EH (cell line): ENCODE data around the gene IAH1.

Experiments used
- DNase-seq: peaks from one replicate; pipeline ENCODE4 v3.0.0-alpha.2; 2015; ENCODE audit warnings: low read depth

IAH1 gene, protein sequence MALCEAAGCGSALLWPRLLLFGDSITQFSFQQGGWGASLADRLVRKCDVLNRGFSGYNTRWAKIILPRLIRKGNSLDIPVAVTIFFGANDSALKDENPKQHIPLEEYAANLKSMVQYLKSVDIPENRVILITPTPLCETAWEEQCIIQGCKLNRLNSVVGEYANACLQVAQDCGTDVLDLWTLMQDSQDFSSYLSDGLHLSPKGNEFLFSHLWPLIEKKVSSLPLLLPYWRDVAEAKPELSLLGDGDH

DNA sequence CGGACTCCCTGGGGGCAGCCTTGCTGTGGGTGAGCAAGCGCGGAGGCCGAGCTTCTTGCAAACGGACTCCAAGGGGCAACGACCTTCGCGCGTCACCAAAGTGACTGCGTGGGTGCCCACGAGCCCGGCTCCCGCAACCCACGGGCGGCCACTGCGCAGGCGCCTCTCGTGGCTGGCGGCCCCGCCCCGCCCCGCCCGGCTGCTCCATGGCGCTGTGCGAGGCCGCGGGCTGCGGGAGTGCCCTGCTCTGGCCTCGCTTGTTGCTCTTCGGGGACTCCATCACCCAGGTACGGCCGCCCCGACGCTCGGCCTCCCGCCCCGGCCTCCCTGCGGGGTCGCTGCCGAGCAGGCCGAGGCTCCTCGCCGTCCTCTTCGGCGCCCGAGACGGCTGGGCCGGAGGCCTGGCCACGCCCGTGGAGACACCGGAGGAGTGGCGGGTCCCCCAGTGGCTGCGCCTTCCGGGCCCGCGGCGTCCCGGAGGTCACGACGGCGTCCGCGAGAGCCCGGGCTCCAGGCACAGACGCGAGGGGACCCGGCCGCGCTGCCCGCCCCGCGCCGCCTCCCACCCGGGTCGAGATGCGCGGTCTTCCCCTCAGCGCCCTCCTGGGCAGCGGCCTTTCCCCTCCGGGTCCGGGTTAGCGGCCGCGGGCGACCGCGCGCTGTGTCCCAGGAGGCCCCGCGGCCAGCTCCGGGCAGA, at the start of gene IAH1:
IAH1 (plus strand) TSS at position 191 of the 697 bp plus-strand sequence; CDS start at position 207, 16 bp downstream.
- peak; percentile 63 for DNase-seq

DNA sequence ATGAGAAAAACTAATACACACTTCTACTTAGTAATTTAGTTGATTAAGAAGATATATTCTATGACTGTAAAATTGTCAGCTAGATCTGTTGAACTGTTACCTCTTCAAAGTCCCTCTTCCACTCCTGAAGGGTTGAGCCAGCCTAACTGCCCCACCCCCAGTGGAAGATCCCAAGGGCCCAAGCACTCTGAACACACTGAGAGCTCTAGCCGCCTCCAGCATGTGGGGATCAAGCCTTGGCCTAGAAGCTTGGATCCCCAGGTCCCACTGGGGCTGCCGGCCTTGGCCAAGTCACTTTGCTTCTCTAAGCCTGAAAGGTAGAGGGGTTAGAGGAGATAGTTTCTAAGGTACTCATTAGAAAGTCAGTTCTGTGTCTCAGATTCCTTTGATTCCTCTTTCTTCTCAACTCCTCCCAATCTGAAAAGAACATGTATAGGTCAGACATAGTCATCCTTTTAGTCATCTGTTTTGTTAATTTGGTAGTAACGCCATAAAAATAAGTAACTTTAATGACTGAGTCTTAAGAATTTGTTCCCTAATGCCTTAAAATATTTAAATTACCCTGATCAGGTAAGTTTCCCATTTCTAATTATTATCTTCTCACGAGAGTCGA, 45.3 kb upstream of the IAH1 start:
- peak; percentile 66 for DNase-seq

DNA sequence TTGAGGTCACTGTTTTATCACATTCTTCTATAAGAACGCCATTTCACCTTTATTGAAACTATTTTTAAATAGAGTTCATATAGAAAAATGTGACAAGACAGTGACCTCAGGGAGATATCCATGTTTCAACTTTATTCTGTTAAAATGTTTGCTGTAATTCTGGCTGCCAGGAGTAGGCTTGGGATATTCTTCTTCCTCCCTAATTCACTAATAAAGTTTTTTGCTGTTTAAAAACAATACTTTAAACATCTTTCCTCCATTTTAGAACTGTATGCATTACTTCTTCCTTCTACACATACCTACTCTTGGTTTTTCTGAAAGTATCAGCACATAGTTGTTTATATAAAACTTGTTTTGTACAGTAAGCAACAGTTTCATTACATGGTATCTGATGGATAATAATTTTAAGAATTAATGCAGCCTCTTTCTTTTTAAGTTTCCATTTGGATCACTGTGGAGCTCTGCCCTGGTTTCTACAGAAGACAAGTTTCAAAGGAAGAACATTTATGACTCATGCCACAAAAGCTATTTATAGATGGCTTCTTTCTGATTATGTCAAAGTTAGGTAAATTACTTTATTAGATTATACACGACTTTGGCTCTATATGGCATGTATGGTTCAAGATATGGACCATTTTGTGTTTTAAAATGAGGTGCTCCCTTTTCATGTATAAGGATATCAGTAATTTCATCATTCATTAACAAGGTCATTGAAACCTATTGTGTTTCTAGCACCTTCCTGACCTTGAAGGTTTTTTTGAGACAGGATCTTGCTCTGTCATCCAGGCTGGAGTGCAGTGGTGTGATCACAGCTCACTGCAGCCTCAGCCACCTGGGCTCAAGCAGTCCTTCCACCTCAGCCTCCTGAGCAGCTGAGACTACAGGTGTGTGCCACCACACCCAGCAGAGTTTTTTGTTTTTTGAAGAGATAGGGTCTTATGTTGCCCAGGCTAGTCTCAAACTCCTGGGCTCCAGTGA, 43.7 kb upstream of the IAH1 start:
- DNase-seq, result peak; percentile 65

DNA sequence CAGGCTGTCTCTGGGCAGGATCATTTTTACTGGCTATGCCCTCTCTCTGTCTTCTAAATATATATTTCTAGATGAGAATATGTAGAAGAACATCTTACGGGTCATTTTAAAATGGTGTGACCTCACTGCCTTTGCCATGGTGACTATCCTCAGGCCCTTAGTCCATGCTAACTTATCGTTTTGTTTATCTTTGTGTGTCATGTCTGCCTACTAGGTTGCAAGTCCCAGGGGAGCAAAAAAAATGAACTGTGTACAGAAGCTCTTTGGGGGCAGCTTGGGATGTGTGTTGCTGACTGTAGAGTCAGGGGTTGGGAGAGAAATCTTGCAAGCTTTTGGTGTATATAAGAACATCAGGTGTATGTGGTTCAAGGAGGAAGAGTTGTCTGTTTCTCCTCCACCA, 39.9 kb upstream of the IAH1 start:
- DNase-seq, result no peak

DNA sequence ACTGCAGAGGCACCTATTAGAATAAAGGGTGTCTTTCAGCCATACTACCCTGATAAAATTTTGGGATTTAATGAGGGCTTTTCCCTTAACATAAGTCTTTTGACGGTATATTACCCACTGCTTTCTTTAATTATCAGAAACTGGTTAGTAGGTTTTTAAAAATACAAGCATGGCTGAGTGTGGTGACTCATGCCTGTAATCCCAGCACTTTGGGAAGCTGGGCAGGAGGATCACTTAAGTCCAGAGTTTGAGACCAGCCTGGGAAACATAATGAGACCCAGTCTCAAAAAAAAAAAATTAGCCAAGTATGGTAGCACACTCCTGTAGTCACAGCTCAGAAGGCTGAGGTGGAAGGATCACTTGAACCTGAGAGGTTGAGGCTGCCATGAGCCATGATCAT, 34.8 kb upstream of the IAH1 start:
- peak; percentile 55 for DNase-seq

DNA sequence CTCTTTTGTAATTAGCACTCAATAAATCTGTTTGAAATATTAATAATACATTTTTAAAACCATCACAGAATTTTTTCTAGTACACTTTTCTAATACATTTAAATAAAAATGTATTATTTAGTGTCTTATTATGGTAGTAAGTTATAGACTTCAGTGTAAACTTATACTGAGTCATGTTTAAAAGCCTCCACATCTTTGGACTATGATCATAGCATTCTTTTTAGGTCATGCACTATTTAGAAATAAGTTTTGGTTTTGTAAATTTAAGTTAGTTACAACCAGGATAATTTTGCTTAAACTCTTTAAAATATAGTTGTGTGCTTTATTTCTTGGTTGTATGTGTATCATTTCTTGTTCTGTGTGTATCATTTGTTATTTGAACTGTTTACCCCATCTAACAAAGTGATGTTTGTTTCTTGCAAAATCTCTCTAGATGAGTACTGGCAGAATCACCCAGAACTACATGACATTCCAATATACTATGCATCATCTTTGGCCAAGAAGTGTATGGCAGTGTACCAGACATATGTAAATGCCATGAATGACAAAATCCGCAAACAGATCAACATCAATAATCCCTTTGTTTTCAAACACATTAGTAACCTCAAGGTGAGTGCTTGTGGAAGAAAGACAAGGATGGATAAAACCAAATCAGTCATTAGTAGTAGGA, 34.2 kb upstream of the IAH1 start:
- DNase-seq, result peak; percentile 66

DNA sequence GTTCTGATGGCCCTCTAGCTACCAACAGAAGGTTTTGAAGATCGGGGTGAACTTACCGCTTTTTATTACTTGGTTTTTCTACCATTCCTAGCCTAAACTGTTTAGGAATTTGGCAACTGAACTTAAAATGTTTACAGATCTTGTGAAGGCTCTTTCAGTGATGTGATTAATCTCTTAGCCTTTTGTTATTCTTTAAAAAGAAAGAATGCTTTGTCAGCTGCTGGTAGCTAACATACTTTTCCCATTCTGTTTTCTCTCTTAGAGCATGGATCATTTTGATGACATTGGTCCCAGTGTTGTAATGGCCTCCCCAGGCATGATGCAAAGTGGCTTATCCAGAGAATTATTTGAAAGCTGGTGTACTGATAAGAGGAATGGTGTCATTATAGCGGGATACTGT, 32.8 kb upstream of the IAH1 start:
- DNase-seq, result peak; percentile 62

DNA sequence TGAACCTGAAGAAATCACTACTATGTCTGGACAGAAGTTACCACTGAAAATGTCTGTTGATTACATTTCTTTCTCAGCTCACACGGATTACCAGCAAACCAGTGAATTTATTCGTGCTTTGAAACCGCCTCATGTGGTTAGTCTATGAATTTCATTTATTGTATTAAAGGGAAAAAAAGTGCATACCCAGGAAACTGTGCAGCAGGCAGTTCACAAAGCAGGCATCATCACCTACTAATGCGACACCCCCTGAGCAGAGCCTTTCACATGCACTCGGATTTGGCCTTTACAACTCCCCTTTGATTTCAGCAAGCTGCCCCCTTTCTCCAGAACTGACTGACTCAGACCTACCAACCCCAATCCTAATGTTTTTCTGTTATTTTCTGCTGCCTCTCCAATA, 30.8 kb upstream of the IAH1 start:
- DNase-seq, result no peak

DNA sequence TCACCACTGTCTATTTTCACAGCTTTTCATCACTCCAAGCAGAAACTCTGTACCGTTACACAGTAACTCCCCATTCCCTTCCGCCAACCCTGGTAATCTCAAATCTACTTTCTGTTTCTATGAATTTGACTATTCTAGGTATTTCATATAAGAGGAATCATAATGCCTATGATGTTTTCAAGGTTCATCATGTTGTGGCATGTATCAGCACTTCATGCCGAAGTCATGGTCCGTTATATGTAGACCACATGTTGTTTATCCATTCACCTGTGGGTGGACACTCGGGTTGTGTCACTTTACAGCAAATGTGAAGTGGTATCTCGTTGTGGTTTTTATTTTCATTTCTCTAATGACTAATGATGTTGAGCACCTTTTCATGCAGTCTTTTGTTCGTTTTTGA, 29.3 kb upstream of the IAH1 start:
- DNase-seq, result no peak

DNA sequence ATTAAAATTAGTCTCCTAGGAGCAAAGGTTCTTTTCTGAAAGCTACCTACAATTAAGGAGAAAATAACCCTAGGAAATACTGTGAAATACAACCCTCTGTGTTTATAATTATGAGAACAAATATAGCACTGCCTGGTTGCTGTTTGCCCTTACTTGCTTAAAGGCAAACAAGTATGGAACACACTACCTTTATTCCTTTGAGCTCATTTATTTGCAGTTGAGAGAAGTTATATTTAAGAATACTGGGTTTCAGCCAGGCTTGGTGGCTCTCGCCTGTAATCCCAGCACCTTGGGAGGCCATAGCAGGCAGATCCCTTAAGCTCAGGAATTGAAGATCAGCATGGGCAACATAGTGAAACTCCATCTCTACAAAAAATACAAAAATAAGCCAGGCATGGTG, 23.1 kb upstream of the IAH1 start:
- no peak for DNase-seq

DNA sequence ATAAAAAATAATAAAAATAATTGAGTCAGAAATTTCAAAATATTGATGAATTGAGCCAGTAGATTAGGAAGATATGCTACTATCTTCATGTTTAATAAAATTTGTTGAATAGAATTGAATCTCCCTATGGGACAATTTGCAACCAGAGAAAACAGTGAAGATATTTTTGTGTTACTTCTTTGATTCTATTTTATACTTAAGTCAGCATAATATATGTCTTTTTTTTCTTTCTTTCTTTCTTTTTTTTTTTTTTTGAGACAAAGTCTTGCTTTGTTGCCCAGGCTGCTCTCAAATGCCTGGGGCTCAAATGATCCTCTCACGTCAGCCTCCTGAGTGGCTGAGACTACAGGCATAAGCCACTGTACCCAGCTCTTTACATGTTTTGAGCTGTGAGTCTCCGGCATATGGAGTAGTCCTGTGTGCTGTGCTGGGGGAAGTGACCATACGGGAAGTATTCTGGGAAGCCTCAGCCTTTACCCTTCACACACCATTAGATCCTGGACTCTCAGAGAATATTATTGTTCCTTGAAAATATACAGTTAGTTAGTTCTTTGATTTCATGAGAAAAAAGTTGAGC, 13.8 kb upstream of the IAH1 start:
- no peak for DNase-seq

DNA sequence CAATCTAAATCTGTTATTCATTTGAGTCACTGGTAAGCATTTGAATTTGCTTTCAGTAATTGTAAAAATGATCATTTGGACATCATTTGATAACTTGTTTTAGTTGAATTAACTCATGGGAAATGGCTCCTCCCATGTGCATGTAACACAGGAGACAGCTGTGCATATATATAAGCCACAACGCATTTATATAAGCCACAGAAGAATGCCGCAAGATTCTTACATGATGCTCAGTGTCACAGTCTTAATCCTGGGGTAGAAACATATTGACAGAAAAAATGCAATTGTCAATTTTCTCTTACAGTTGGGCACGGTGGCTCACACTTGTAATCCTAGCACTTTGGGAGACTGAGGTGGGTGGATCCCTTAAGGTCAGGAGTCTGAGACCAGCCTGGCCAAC, 13.3 kb upstream of the IAH1 start:
- no peak for DNase-seq

DNA sequence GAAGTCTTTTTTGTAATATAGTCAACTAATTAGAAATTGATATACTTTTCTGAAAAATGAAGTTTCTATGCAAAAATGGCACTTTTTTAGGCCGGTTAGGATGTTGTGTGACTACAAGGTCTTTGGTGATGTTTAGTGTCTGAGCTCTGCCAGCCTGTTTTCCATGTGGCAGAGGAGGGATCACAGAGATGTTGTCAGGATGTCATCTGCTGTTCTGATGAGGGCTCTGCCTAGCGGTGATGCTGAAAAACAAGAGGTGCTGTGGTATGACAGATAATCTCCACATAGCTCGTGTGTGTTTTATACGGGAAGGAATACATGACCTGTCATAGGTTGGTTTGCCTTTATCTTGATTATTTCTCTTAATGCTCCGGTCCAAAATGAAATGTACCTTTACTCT, 12.0 kb upstream of the IAH1 start:
- DNase-seq, result no peak

DNA sequence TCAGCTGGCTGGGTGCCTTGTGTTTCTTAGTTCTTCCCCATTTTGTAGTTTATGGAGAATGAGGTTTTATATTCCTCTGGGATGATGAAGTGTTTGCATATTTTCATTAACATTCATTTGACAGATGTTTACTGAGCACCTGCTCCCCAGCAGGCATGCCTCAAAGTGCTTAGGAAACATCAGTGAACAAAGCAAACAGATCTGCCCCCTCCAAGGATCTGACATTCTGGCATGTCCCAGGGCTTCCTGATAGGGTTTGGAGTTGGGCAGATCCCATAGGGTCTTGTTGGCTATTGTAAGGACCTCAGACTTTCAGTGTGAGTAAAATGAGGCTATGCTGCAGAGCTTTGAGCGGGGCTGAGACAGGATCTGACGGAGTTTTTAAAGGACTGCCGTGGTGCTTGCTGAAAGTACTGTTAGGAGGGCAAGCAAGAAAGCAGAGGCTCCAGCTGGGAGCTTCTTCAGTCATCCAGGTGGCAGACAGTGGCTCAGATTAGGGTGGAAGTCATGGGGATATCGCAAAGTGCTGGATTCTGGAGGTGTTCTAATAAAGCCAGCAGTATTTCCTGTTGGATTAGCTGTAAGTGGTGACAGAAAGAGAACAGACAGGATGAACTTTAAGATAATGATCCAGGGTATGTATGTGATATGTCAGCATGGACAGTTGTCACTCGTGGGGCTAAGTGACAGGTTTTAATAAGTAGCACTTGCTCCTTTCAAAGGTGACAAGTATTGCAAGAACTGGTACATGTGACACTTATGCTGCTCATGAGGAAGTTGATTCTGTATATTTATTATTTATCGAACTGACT, 11.3 kb upstream of the IAH1 start:
- DNase-seq, result no peak

DNA sequence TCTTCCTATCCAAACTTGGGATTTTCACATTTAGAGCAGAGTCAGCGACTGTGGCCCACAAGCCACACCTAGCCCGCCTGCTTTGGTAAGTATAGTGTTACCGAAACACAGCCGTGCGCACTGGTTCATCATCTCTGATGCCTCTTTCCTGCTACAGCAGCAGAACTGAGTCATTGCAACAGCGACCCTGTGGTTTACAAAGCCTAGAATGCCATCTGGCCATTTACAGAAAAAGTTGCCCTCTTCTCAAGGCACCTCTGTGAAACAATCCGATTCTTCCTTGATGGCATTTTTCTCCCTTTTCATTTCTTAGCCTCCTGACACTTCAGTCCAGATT, 10.7 kb upstream of the IAH1 start:
- peak; percentile 28 for DNase-seq

DNA sequence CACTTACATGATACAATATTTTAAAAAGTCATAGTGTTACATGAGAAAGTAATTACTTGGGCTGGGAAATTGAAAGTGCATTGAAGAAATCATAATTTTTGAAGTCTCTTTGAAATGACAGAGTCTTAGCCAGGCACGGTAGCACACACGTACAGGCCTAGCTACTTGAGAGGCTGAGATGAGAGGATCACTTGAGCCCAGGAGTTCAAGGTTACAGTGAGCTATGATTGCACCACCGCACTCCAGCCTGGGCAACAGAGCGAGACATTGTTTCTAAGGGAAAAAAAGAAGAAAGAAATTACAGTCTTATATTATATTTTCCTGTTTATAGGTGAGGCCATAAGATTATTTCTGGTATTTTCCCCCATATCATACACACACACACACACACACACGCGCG, 9.2 kb upstream of the IAH1 start:
- no peak for DNase-seq

DNA sequence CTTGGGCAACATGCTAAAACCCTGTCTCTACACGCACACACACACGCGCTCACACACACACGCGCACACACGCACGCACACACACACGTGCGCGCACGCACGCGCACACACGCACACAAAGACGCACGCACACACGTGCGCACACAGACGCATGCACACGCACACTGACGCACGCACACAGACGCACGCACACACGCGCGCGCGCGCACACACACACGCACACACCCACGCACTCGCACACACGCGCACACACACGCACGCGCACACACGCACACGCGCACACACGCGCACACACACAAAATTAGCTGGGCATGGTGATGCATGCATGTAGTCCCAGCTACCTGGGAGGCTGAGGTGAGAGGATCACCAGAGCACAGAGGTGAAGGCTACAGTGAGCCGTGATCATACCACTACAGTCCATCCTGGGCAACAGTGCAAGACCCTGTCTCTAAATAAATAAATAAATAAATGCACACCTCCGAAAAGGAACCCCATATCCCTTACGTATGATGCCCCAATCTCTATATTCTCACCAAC, 8.1 kb upstream of the IAH1 start:
- DNase-seq, result no peak

DNA sequence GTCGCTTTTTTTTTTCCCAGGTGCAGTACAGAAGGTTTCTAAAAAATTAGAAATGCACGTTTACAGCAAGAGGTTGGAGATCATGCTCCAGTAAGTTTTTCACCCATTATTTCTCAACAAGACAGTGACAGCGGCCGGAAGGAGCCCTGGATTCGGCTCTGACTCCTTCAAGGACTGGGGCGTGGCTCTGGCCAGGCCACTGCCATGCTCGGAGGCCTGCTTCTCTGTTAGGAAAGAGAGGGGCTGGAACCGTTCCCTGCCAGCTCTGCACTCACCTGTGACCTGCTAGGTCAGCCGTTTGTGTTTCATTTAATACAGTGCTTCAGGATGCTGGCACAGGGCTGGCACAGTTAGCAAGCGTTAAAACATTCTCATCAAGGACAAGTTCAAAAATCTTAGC, 6.7 kb upstream of the IAH1 start:
- no peak for DNase-seq

DNA sequence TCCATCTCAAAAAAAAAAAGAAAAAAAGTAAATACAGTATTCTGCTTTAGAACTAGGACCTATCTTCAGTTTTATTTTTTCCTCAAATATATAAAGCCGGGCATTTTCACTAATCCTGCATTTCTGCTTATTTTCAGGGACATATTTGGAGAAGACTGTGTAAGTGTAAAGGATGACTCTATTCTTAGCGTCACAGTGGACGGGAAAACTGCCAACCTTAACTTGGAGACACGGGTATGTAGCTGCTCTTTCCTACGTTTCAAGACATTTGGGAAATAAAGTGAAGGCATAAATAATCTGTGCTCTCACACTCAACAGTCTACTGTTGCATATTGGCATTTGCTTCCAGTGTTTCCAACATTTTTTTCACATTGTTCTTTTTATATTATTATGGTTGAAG, 3.1 kb upstream of the IAH1 start:
- DNase-seq, result no peak

DNA sequence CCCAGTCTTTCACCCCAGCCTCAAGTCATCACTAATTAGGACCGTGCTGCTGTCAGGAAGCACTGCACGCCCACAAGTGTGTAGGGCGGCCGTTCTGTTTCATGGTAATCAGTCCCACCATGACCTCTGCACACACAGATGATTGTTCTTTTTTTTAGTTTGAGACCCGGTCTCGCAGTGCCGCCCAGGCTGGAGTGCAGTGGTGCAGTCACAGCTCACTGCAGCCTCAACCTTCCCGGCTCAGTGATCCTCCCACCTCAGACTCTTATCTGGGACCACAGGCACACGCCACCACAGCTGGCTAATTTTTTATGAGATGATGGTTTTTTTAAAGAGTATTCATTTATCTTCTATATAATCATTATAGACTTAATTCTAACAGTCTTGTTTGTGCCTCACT, 1.8 kb upstream of the IAH1 start:
- no peak for DNase-seq
